ENCODE data around the gene NKG7.
"Not testable (repeated sequence)": the region's sequence is repeated elsewhere in the genome, so short reads cannot be mapped to it uniquely, and the experiment has no call there.

Gene NKG7

DNA sequence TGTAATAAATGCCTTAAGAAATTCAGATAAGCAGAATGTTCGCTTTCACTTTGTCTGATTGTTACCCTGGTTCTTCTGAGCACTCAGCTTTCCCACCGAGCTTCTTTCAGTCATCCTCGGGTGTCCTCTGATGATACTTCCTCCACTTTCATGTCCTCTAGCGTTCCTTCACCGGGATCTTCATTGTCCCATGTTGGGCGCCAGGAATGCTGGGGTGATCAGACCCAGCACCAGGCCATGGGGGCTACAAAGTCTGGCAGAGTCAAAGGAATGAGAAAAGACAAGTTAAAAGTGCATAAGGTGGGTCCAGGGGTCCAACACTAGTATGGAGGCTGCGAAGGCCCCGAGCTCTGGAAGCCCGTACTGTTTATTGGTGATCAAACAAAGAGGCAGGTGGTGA, 29.7 kb upstream of the NKG7 start:
- no peaks in the 10 kb centered on the region for H3K27me3 ChIP-seq (ENCODE audit: low read length)
- H3K36me3 ChIP-seq (ENCODE audit: low read length) = no peaks in the 10 kb centered on the region
- no peaks in the 10 kb centered on the region for H3K9me2 ChIP-seq (replicated peaks; ENCODE audit: insufficient read depth, low read length)
- no peak overlapping the region for H3K4me3 ChIP-seq (ENCODE audit: insufficient read depth, low read length, poor library complexity, severe bottlenecking)
- H3K4me2 ChIP-seq (ENCODE audit: low read depth, low read length, poor library complexity, severe bottlenecking) = no peak overlapping the region
- no peak for TF ChIP-seq EZH2phosphoT487 (conservative IDR thresholded peaks at IDR 0.05; ENCODE audit: low read length)
- TF ChIP-seq, protein P1, sequence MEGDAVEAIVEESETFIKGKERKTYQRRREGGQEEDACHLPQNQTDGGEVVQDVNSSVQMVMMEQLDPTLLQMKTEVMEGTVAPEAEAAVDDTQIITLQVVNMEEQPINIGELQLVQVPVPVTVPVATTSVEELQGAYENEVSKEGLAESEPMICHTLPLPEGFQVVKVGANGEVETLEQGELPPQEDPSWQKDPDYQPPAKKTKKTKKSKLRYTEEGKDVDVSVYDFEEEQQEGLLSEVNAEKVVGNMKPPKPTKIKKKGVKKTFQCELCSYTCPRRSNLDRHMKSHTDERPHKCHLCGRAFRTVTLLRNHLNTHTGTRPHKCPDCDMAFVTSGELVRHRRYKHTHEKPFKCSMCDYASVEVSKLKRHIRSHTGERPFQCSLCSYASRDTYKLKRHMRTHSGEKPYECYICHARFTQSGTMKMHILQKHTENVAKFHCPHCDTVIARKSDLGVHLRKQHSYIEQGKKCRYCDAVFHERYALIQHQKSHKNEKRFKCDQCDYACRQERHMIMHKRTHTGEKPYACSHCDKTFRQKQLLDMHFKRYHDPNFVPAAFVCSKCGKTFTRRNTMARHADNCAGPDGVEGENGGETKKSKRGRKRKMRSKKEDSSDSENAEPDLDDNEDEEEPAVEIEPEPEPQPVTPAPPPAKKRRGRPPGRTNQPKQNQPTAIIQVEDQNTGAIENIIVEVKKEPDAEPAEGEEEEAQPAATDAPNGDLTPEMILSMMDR (IDR thresholded peaks at IDR 0.05; ENCODE audit: insufficient read depth, low read length, poor library complexity, severe bottlenecking) = no peak
- no peak overlapping the region for H3K9ac ChIP-seq (ENCODE audit: low read length)
- no peak overlapping the region for H2AFZ ChIP-seq (ENCODE audit: low read depth, low read length, severe bottlenecking)
- no peaks in the 10 kb centered on the region for H4K20me1 ChIP-seq (ENCODE audit: low read depth, low read length)
- no peak overlapping the region for H3K27ac ChIP-seq (ENCODE audit: low read depth, low read length)
- H3K79me2 ChIP-seq (ENCODE audit: insufficient read depth, low read length) = no peaks in the 10 kb centered on the region
- H3F3A ChIP-seq (ENCODE audit: insufficient read depth) = no peaks in the 10 kb centered on the region
- H3K9me3 ChIP-seq (ENCODE audit: insufficient read depth, low read length) = no peaks in the 10 kb centered on the region

- not testable (repeated sequence) for H3K36me3 ChIP-seq (ENCODE audit: low read length); H3K4me2 ChIP-seq (ENCODE audit: low read depth, low read length, poor library complexity, severe bottlenecking); H3K27me3 ChIP-seq (ENCODE audit: low read length); H3K27ac ChIP-seq (ENCODE audit: low read depth, low read length); H3K9me3 ChIP-seq (ENCODE audit: insufficient read depth, low read length); H4K20me1 ChIP-seq (ENCODE audit: low read depth, low read length); H3K9me2 ChIP-seq (replicated peaks; ENCODE audit: insufficient read depth, low read length); H3K79me2 ChIP-seq (ENCODE audit: insufficient read depth, low read length); H2AFZ ChIP-seq (ENCODE audit: low read depth, low read length, severe bottlenecking); H3K4me3 ChIP-seq (ENCODE audit: insufficient read depth, low read length, poor library complexity, severe bottlenecking); H3K9ac ChIP-seq (ENCODE audit: low read length)
- peaks cover 16% of the 10 kb centered on the region; the same call in 1 of the 2 replicates for H3F3A ChIP-seq (ENCODE audit: insufficient read depth)
Observed at GRCh38 chr19:51399936-51400335, 27.5 kb upstream of the NKG7 start.

DNA sequence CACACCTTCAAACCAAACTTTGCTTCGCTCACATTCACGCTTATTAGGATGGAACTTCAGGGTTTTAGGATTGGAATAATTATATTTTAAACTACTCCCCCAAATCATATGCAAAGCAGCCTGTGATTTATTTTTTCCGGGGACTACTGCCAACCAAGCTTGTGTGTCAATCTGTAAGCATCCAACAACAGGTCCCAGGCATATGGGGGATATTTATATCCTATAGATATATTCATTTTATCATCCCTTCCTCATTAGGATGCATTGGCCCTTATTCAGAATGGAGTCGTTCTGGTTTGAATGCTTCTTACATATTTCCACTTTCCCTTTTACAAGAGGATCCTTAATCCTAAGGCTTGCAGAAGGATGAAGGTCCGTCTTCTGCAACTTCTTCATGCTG, 26.8 kb upstream of the NKG7 start:
- Histone ChIP-seq H3K9me2 (replicated peaks; ENCODE audit: insufficient read depth, low read length) (no peaks in the 10 kb centered on the region), H3K9me3 (ENCODE audit: insufficient read depth, low read length) (no peaks in the 10 kb centered on the region), H3K4me3 (ENCODE audit: insufficient read depth, low read length, poor library complexity, severe bottlenecking) (no peak overlapping the region), H3K4me2 (ENCODE audit: low read depth, low read length, poor library complexity, severe bottlenecking) (no peak overlapping the region), H3K9ac (ENCODE audit: low read length) (no peak overlapping the region), H3K27me3 (ENCODE audit: low read length) (no peaks in the 10 kb centered on the region), H3K36me3 (ENCODE audit: low read length) (no peaks in the 10 kb centered on the region), H3K27ac (ENCODE audit: low read depth, low read length) (no peak overlapping the region), H2AFZ (ENCODE audit: low read depth, low read length, severe bottlenecking) (no peak overlapping the region), H3K79me2 (ENCODE audit: insufficient read depth, low read length) (no peaks in the 10 kb centered on the region), H4K20me1 (ENCODE audit: low read depth, low read length) (no peaks in the 10 kb centered on the region), H3F3A (ENCODE audit: insufficient read depth) (peaks cover 16% of the 10 kb centered on the region; the same call in 1 of the 2 replicates)
- TF ChIP-seq EZH2phosphoT487 (conservative IDR thresholded peaks at IDR 0.05; ENCODE audit: low read length) = no peak
- TF ChIP-seq, protein P1 (IDR thresholded peaks at IDR 0.05; ENCODE audit: insufficient read depth, low read length, poor library complexity, severe bottlenecking) = no peak

- Histone ChIP-seq H3K27ac (ENCODE audit: low read depth, low read length) (no peak overlapping the region), H3K79me2 (ENCODE audit: insufficient read depth, low read length) (no peaks in the 10 kb centered on the region), H3K9me2 (replicated peaks; ENCODE audit: insufficient read depth, low read length) (no peaks in the 10 kb centered on the region), H2AFZ (ENCODE audit: low read depth, low read length, severe bottlenecking) (no peak overlapping the region), H3K9ac (ENCODE audit: low read length) (no peak overlapping the region), H3F3A (ENCODE audit: insufficient read depth) (peaks cover 16% of the 10 kb centered on the region; the same call in 1 of the 2 replicates), H3K36me3 (ENCODE audit: low read length) (no peaks in the 10 kb centered on the region), H3K9me3 (ENCODE audit: insufficient read depth, low read length) (no peaks in the 10 kb centered on the region), H3K4me2 (ENCODE audit: low read depth, low read length, poor library complexity, severe bottlenecking) (no peak overlapping the region), H3K4me3 (ENCODE audit: insufficient read depth, low read length, poor library complexity, severe bottlenecking) (no peak overlapping the region), H4K20me1 (ENCODE audit: low read depth, low read length) (no peaks in the 10 kb centered on the region), H3K27me3 (ENCODE audit: low read length) (no peaks in the 10 kb centered on the region)
- no peak for TF ChIP-seq EZH2phosphoT487 (conservative IDR thresholded peaks at IDR 0.05; ENCODE audit: low read length)
- TF ChIP-seq, protein P1 (IDR thresholded peaks at IDR 0.05; ENCODE audit: insufficient read depth, low read length, poor library complexity, severe bottlenecking) = peak; percentile 38
Observed at GRCh38 chr19:51398096-51398704, 25.7 kb upstream of the NKG7 start.

- H3K36me3 ChIP-seq (ENCODE audit: low read length); H3K9ac ChIP-seq (ENCODE audit: low read length); H3K27me3 ChIP-seq (ENCODE audit: low read length); H3K79me2 ChIP-seq (ENCODE audit: insufficient read depth, low read length); H3K27ac ChIP-seq (ENCODE audit: low read depth, low read length); H4K20me1 ChIP-seq (ENCODE audit: low read depth, low read length); H3K4me2 ChIP-seq (ENCODE audit: low read depth, low read length, poor library complexity, severe bottlenecking); H3K9me2 ChIP-seq (replicated peaks; ENCODE audit: insufficient read depth, low read length); H3K4me3 ChIP-seq (ENCODE audit: insufficient read depth, low read length, poor library complexity, severe bottlenecking); H3K9me3 ChIP-seq (ENCODE audit: insufficient read depth, low read length); H2AFZ ChIP-seq (ENCODE audit: low read depth, low read length, severe bottlenecking): not testable (repeated sequence)
- peaks cover 16% of the 10 kb centered on the region; the same call in 1 of the 2 replicates for H3F3A ChIP-seq (ENCODE audit: insufficient read depth)
Observed at GRCh38 chr19:51397453-51397852, 25.0 kb upstream of the NKG7 start.

All from SU-DHL-6 (cell line).